HCT116 (cell line): Measurements from ENCODE around the gene KIAA0319L.

Source experiments
- ATF3 ChIP-seq: IDR thresholded peaks from 2 replicates; pipeline ENCODE4 v1.6.1; 2012
- CBX3 ChIP-seq: IDR thresholded peaks from 2 replicates; pipeline ENCODE4 v1.6.1; 2012; ENCODE audit warnings: low read depth
- ELF1 ChIP-seq: IDR thresholded peaks from 2 replicates; pipeline ENCODE4 v1.6.1; 2012; ENCODE audit warnings: low read depth, borderline replicate concordance
- EZH2 ChIP-seq: fragments of 200-600 bp; sonication (generic); IDR thresholded peaks from 2 replicates; pipeline ENCODE4 v1.6.1; 2017; ENCODE audit warnings: antibody characterized with exemption, mixed run types
- MAX ChIP-seq: IDR thresholded peaks from 2 replicates; pipeline ENCODE4 v1.6.1; 2012
- POLR2A ChIP-seq: IDR thresholded peaks from 2 replicates; pipeline ENCODE4 v1.7.0; 2011; ENCODE audit warnings: borderline replicate concordance; ENCODE audit not compliant: insufficient read depth, insufficient read length; ENCODE audit errors: extremely low read depth
- POLR2AphosphoS5 ChIP-seq: IDR thresholded peaks from 2 replicates; pipeline ENCODE4 v1.6.1; 2011; ENCODE audit warnings: mild to moderate bottlenecking, low read depth, low read length, moderate library complexity
- SRF ChIP-seq: IDR thresholded peaks from 2 replicates; pipeline ENCODE4 v1.6.1; 2012; ENCODE audit warnings: low read depth
- YY1 ChIP-seq: IDR thresholded peaks from 2 replicates; pipeline ENCODE4 v1.6.1; 2011; ENCODE audit warnings: low read length, low read depth, moderate library complexity, mild to moderate bottlenecking; ENCODE audit not compliant: insufficient replicate concordance; ENCODE audit errors: extremely low read depth
- ZNF274 ChIP-seq: fragments of 200-500 bp; sonication (Bioruptor generic); IDR thresholded peaks from 2 replicates; pipeline ENCODE4 v1.6.1; 2014; ENCODE audit warnings: mild to moderate bottlenecking, low read depth, low read length, inconsistent platforms
- TF ChIP-seq, protein P1 (sequence below), 3 experiments: fragments of 200-600 bp in 1 of 3; sonication (generic) in 1 of 3; IDR thresholded peaks in 2 of 3; conservative IDR thresholded peaks in 1 of 3; 2 replicates each; pipeline ENCODE4 v1.5.1; 2012 to 2017; ENCODE audit warnings: low read depth in 2 of 3, low read length in 2 of 3, antibody characterized with exemption in 1 of 3, borderline replicate concordance in 1 of 3, control low read depth in 1 of 3, mild to moderate bottlenecking in 1 of 3, mixed read lengths in 1 of 3, mixed run types in 1 of 3, moderate library complexity in 1 of 3; ENCODE audit not compliant: insufficient read depth in 1 of 3
- TF ChIP-seq, protein P2 (sequence below): IDR thresholded peaks from 2 replicates; pipeline ENCODE4 v1.6.1; 2012; ENCODE audit warnings: low read depth

GRCh38 chr1:35408925-35409324, 148.3 kb downstream of the KIAA0319L start:
- no peak for TF ChIP-seq EZH2
- TF ChIP-seq YY1 = no peak
- TF ChIP-seq, protein P1, sequence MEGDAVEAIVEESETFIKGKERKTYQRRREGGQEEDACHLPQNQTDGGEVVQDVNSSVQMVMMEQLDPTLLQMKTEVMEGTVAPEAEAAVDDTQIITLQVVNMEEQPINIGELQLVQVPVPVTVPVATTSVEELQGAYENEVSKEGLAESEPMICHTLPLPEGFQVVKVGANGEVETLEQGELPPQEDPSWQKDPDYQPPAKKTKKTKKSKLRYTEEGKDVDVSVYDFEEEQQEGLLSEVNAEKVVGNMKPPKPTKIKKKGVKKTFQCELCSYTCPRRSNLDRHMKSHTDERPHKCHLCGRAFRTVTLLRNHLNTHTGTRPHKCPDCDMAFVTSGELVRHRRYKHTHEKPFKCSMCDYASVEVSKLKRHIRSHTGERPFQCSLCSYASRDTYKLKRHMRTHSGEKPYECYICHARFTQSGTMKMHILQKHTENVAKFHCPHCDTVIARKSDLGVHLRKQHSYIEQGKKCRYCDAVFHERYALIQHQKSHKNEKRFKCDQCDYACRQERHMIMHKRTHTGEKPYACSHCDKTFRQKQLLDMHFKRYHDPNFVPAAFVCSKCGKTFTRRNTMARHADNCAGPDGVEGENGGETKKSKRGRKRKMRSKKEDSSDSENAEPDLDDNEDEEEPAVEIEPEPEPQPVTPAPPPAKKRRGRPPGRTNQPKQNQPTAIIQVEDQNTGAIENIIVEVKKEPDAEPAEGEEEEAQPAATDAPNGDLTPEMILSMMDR (IDR thresholded peaks at IDR 0.05 in 2 of 3, conservative IDR thresholded peaks at IDR 0.05 in 1 of 3; ENCODE audit: borderline replicate concordance in 1 of 3, insufficient read depth in 1 of 3, low read depth in 2 of 3, low read length in 2 of 3) = no peak
- no peak for TF ChIP-seq POLR2A
- no peak for TF ChIP-seq MAX
- no peak for TF ChIP-seq POLR2AphosphoS5
- TF ChIP-seq CBX3 = no peak
- TF ChIP-seq, protein P2, sequence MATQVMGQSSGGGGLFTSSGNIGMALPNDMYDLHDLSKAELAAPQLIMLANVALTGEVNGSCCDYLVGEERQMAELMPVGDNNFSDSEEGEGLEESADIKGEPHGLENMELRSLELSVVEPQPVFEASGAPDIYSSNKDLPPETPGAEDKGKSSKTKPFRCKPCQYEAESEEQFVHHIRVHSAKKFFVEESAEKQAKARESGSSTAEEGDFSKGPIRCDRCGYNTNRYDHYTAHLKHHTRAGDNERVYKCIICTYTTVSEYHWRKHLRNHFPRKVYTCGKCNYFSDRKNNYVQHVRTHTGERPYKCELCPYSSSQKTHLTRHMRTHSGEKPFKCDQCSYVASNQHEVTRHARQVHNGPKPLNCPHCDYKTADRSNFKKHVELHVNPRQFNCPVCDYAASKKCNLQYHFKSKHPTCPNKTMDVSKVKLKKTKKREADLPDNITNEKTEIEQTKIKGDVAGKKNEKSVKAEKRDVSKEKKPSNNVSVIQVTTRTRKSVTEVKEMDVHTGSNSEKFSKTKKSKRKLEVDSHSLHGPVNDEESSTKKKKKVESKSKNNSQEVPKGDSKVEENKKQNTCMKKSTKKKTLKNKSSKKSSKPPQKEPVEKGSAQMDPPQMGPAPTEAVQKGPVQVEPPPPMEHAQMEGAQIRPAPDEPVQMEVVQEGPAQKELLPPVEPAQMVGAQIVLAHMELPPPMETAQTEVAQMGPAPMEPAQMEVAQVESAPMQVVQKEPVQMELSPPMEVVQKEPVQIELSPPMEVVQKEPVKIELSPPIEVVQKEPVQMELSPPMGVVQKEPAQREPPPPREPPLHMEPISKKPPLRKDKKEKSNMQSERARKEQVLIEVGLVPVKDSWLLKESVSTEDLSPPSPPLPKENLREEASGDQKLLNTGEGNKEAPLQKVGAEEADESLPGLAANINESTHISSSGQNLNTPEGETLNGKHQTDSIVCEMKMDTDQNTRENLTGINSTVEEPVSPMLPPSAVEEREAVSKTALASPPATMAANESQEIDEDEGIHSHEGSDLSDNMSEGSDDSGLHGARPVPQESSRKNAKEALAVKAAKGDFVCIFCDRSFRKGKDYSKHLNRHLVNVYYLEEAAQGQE = no peak
- no peak for TF ChIP-seq SRF
- TF ChIP-seq ZNF274 = no peak
- no peak for TF ChIP-seq ATF3
- TF ChIP-seq ELF1 = no peak
